H1 (cell line): ENCODE results near the gene TAF9B. TPM values are rescaled to one million over a fixed set of nuclear protein-coding genes. Genes with fewer than 3 reads are reported as not detected.
"Not testable (repeated sequence)": the region's sequence is repeated elsewhere in the genome, so short reads cannot be mapped to it uniquely, and the experiment has no call there.

ENCODE experiments used
- CTCF ChIA-PET: fragments of 300-600 bp; sonication (Branson Sonifier 250); formaldehyde crosslinking; loops from one replicate; lab custom pipeline; 2021; ENCODE audit not compliant: partially characterized antibody; lab: Charles Lee
- POLR2A ChIA-PET: fragments of 300-600 bp; sonication (Branson Sonifier 250); formaldehyde crosslinking; loops from one replicate; lab custom pipeline; 2021; ENCODE audit warnings: inconsistent platforms; ENCODE audit not compliant: partially characterized antibody; lab: Charles Lee
- DNase-seq, 2 experiments: peaks; one replicate each; pipeline versions ENCODE4 v3.0.0 to v3.0.0-alpha.2; 2010 to 2022; ENCODE audit warnings: low spot score in 2 of 2, low read depth in 1 of 2, mixed read lengths in 1 of 2
- FAIRE-seq: peaks from 2 replicates; lab custom pipeline; 2011; peaks lifted over from hg19 to GRCh38; lab: Jason Lieb, UNC
- H2AFZ ChIP-seq: 2 replicates; pipeline ENCODE4 v1.8.1; 2012; ENCODE audit warnings: low read length, inconsistent platforms
- H2AK5ac ChIP-seq: 2 replicates; pipeline ENCODE4 v1.6.1; 2013; ENCODE audit warnings: low read depth, low read length
- H2BK120ac ChIP-seq: replicated peaks from 2 replicates; pipeline ENCODE3; 2013; ENCODE audit warnings: low read depth, low read length, inconsistent platforms
- H2BK12ac ChIP-seq: 2 replicates; pipeline ENCODE4 v1.6.1; 2013; ENCODE audit warnings: low read depth, low read length
- H2BK15ac ChIP-seq: 2 replicates; pipeline ENCODE4 v1.6.1; 2013; ENCODE audit warnings: low read length
- H2BK20ac ChIP-seq: 2 replicates; pipeline ENCODE4 v1.6.1; 2013; ENCODE audit warnings: low read length
- H2BK5ac ChIP-seq: 2 replicates; pipeline ENCODE4 v1.6.1; 2013; ENCODE audit warnings: low read depth, low read length
- H3K14ac ChIP-seq: 2 replicates; pipeline ENCODE4 v1.6.1; 2013; ENCODE audit warnings: inconsistent platforms; ENCODE audit not compliant: insufficient read length
- H3K18ac ChIP-seq: 2 replicates; pipeline ENCODE4 v1.6.1; 2013; ENCODE audit warnings: low read length; ENCODE audit errors: extremely low read depth
- H3K23ac ChIP-seq: 2 replicates; pipeline ENCODE4 v1.6.1; 2013; ENCODE audit warnings: inconsistent platforms; ENCODE audit not compliant: insufficient read length
- H3K23me2 ChIP-seq: 2 replicates; pipeline ENCODE4 v1.6.1; 2013; ENCODE audit warnings: low read depth, low read length
- H3K27ac ChIP-seq: 2 replicates; pipeline ENCODE4 v1.6.1; 2011; ENCODE audit warnings: low read depth, low read length, inconsistent platforms
- H3K27me3 ChIP-seq, 4 experiments: replicated peaks in 1 of 4; 1 replicate in 1 of 4; 2 replicates in 3 of 4; pipeline versions ENCODE4 v1.6.1 to v1.8.1; 2011 to 2013; ENCODE audit warnings: low read length in 3 of 4, mild to moderate bottlenecking in 3 of 4, inconsistent platforms in 2 of 4, mixed read lengths in 2 of 4, moderate library complexity in 1 of 4; ENCODE audit not compliant: control insufficient read depth in 3 of 4, insufficient read depth in 3 of 4; ENCODE audit errors: extremely low read depth in 1 of 4
- H3K36me3 ChIP-seq, 4 experiments: 2 replicates each; pipeline versions ENCODE4 v1.6.1 to v1.8.1; 2011 to 2013; ENCODE audit warnings: mild to moderate bottlenecking in 4 of 4, low read length in 3 of 4, moderate library complexity in 2 of 4, control low read depth in 1 of 4, inconsistent platforms in 1 of 4; ENCODE audit not compliant: insufficient read depth in 4 of 4, control insufficient read depth in 2 of 4
- H3K4ac ChIP-seq: replicated peaks from 2 replicates; pipeline ENCODE3; 2013; ENCODE audit warnings: low read length, low read depth, mixed read lengths, inconsistent platforms; ENCODE audit not compliant: insufficient read length
- H3K4me1 ChIP-seq, 4 experiments: replicated peaks in 1 of 4; 1 replicate in 1 of 4; 2 replicates in 3 of 4; pipeline versions ENCODE4 v1.6.1 to v1.8.1; 2011 to 2013; ENCODE audit warnings: low read length in 3 of 4, inconsistent platforms in 2 of 4, mixed read lengths in 1 of 4; ENCODE audit not compliant: insufficient read depth in 4 of 4, control insufficient read depth in 3 of 4
- H3K4me2 ChIP-seq, 2 experiments: 2 replicates each; pipeline versions ENCODE4 v1.6.1 to v1.8.1; 2011 to 2013; ENCODE audit warnings: low read depth in 2 of 2, low read length in 2 of 2, control low read depth in 1 of 2, inconsistent platforms in 1 of 2, mild to moderate bottlenecking in 1 of 2; ENCODE audit not compliant: insufficient read depth in 1 of 2
- H3K4me3 ChIP-seq, 4 experiments: fragments of 200-600, 300-600 bp in 1 of 4; sonication (generic), shearing (Covaris generic), sonication (Bioruptor Twin) in 1 of 4; 2 replicates each; pipeline versions ENCODE4 v1.5.1 to v1.8.1; 2011 to 2016; ENCODE audit warnings: low read length in 4 of 4, low read depth in 3 of 4, control low read depth in 2 of 4, inconsistent platforms in 2 of 4, mild to moderate bottlenecking in 2 of 4, mixed read lengths in 1 of 4, moderate library complexity in 1 of 4; ENCODE audit not compliant: insufficient read depth in 2 of 4; ENCODE audit errors: extremely low read depth in 1 of 4
- H3K56ac ChIP-seq: replicated peaks from 2 replicates; pipeline ENCODE3; 2013; ENCODE audit warnings: low read depth, mild to moderate bottlenecking, mixed read lengths, low read length, inconsistent platforms; ENCODE audit not compliant: insufficient read length
- H3K79me1 ChIP-seq: 2 replicates; pipeline ENCODE4 v1.6.1; 2013; ENCODE audit warnings: low read depth, low read length, control low read depth
- H3K79me2 ChIP-seq, 2 experiments: 2 replicates each; pipeline versions ENCODE4 v1.6.1 to v1.8.1; 2012 to 2013; ENCODE audit warnings: low read length in 2 of 2, mild to moderate bottlenecking in 2 of 2, inconsistent platforms in 1 of 2; ENCODE audit not compliant: insufficient read depth in 2 of 2, control insufficient read depth in 1 of 2
- H3K9ac ChIP-seq, 4 experiments: replicated peaks in 1 of 4; 1 replicate in 1 of 4; 2 replicates in 3 of 4; pipeline versions ENCODE4 v1.6.1 to v1.8.1; 2011 to 2013; ENCODE audit warnings: low read depth in 3 of 4, low read length in 3 of 4, control low read depth in 2 of 4, mild to moderate bottlenecking in 2 of 4, moderate library complexity in 2 of 4, inconsistent platforms in 1 of 4; ENCODE audit errors: extremely low read depth in 1 of 4
- H3K9me3 ChIP-seq, 2 experiments: 2 replicates each; pipeline versions ENCODE4 v1.6.1 to v1.8.1; 2012 to 2013; ENCODE audit warnings: mild to moderate bottlenecking in 2 of 2, moderate library complexity in 2 of 2, control low read depth in 1 of 2, inconsistent platforms in 1 of 2, low read depth in 1 of 2, low read length in 1 of 2, mixed read lengths in 1 of 2; ENCODE audit not compliant: insufficient read depth in 2 of 2
- H4K20me1 ChIP-seq, 2 experiments: replicated peaks in 1 of 2; 2 replicates each; pipeline versions ENCODE3 to v1.8.1; 2011 to 2013; ENCODE audit warnings: inconsistent platforms in 2 of 2, low read length in 2 of 2, mild to moderate bottlenecking in 1 of 2; ENCODE audit not compliant: insufficient read depth in 2 of 2, control insufficient read depth in 1 of 2
- H4K5ac ChIP-seq: 2 replicates; pipeline ENCODE4 v1.6.1; 2013; ENCODE audit warnings: low read length, low read depth, mixed read lengths, inconsistent platforms; ENCODE audit not compliant: insufficient read length
- H4K8ac ChIP-seq: 2 replicates; pipeline ENCODE4 v1.8.0; 2013; ENCODE audit warnings: mild to moderate bottlenecking, moderate library complexity, low read length, inconsistent platforms; ENCODE audit not compliant: insufficient read depth; ENCODE audit errors: extremely low read depth
- H4K91ac ChIP-seq: replicated peaks from 2 replicates; pipeline ENCODE3; 2013; ENCODE audit warnings: low read length, mixed read lengths, inconsistent platforms; ENCODE audit not compliant: insufficient read length
- WGBS, 2 experiments: shearing (Covaris generic) in 1 of 2; methylation state at CpG; one replicate each; pipeline versions ENCODE4 v1.1.6 to v1.1.7; 2013 to 2015; ENCODE audit warnings: low lambda C conversion rate in 2 of 2, mixed read lengths in 2 of 2, inconsistent platforms in 1 of 2, low coverage in 1 of 2, missing lambda C conversion rate in 1 of 2; ENCODE audit not compliant: insufficient replicate concordance in 2 of 2, insufficient coverage in 1 of 2, insufficient read length in 1 of 2; ENCODE audit errors: extremely low coverage in 1 of 2, missing lambda C conversion rate in 1 of 2; 5-methylcytosine and 5-hydroxymethylcytosine counted together
- polyA plus RNA-seq, 7 experiments: library from polyadenylated mRNA; depleted of rRNA in 3 of 7; stranded (reverse) in 5 of 7; unstranded in 2 of 7; fragments of >200 nt in 5 of 7; fragments of 200-250 nt in 2 of 7; gene quantifications; 1 replicate in 5 of 7; 2 replicates in 1 of 7; 4 replicates in 1 of 7; pipeline versions ENCODE4 v1.2.1 to v1.2.3, GENCODE V29; 2011 to 2013; ENCODE audit warnings: missing spikeins in 2 of 7, mixed read lengths in 2 of 7
- total RNA-seq: library from RNA; stranded (reverse); fragmentation: NEBNext Ultra II Directional; extraction: Animal tissue kit (Norgen Biotek cat#: 25700); gene quantifications from 2 replicates; pipeline ENCODE4 v1.2.1, GENCODE V29; 2021

Gene TAF9B
- total and polyA plus RNA-seq, 2 of the 8 experiments (the other 6 are each of a cell fraction or from before 2014, with no cell fraction given): 23.8 to 42.8 TPM

DNA sequence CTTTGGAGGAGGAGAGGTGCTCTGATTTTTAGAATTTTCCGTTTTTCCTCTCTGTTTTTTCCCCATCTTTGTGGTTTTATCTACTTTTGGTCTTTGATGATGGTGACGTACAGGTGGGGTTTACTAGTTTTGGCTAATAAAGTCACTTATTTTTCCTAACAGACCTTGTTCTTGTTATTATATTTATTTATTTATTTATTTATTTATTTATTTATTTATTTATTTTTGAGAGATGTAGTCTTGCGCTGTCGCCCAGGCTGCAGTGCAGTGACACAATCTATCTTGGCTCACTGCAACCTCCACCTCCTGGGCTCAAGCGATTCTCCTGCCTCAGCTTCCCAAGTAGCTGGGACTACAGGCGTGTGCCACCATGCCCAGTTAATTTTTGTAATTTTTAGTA lies 58.0 kb downstream of the TAF9B start:
- CTCF ChIA-PET, H3K9ac ChIP-seq, H2BK20ac ChIP-seq, H3K9me3 ChIP-seq, DNase-seq, FAIRE-seq, H3K14ac ChIP-seq, H2BK12ac ChIP-seq, H3K23ac ChIP-seq, POLR2A ChIA-PET, H3K36me3 ChIP-seq, H3K4me3 ChIP-seq, H4K8ac ChIP-seq, H3K27ac ChIP-seq, H3K79me1 ChIP-seq, H3K18ac ChIP-seq, H3K56ac ChIP-seq, H2AK5ac ChIP-seq, H3K4ac ChIP-seq, H2BK120ac ChIP-seq, H4K20me1 ChIP-seq, H2AFZ ChIP-seq, H2BK5ac ChIP-seq, H3K4me1 ChIP-seq, H4K5ac ChIP-seq, H4K91ac ChIP-seq, H3K23me2 ChIP-seq, H2BK15ac ChIP-seq, H3K27me3 ChIP-seq, H3K4me2 ChIP-seq, H3K79me2 ChIP-seq: not testable (repeated sequence)
- WGBS, 2 experiments: 93% methylated on average over 6 of the region's 6 CpGs; no CpG with 5 or more reads in 1 of the 2 experiments

Other genes starting within 250 kb of the TAF9B start
- 44.5 and 47.6 TPM in 2 replicates for gene MAGT1, start 244.2 kb downstream of the TAF9B start, total RNA-seq
- gene MAGT1, start 244.2 kb downstream of the TAF9B start, polyA plus RNA-seq (2011; rRNA removed): 11.3 and 14.4 TPM in 2 replicates
- 268 and 276 TPM in 2 replicates for gene COX7B, start 240.2 kb downstream of the TAF9B start, total RNA-seq
- gene COX7B, start 240.2 kb downstream of the TAF9B start, polyA plus RNA-seq (2011; rRNA removed): 470 and 974 TPM in 2 replicates
- 2.4 and 2.8 TPM in 2 replicates for gene ATP7A, start 229.0 kb downstream of the TAF9B start, total RNA-seq
- 0.72 and 0.73 TPM in 2 replicates for gene ATP7A, start 229.0 kb downstream of the TAF9B start, polyA plus RNA-seq (2011; rRNA removed)
- 0.56 TPM in 1 of 2 replicates, not detected in the other for gene PGAM4, start 170.0 kb downstream of the TAF9B start, total RNA-seq
- gene PGAM4, start 170.0 kb downstream of the TAF9B start, polyA plus RNA-seq (2011; rRNA removed): 0.54 and 0.57 TPM in 2 replicates
- 396 and 427 TPM in 2 replicates for gene PGK1, start 35.4 kb downstream of the TAF9B start, total RNA-seq
- gene PGK1, start 35.4 kb downstream of the TAF9B start, polyA plus RNA-seq (2011; rRNA removed): 207 and 328 TPM in 2 replicates
- gene CYSLTR1, start 188.0 kb upstream of the TAF9B start, total RNA-seq: 0.09 TPM in 1 of 2 replicates, not detected in the other
- gene CYSLTR1, start 188.0 kb upstream of the TAF9B start, polyA plus RNA-seq (2011; rRNA removed): 0.09 TPM in 1 of 2 replicates, not detected in the other